ENCODE measurements around the gene HIPK1.

Gene HIPK1

GRCh38 chr1:113913887-113914664 is 15.0 kb upstream of the HIPK1 start:
- DNase-seq (ENCODE audit: low read depth in 2 of 2): no peak

GRCh38 chr1:113916974-113917373 is 12.2 kb upstream of the HIPK1 start:
- no peak for DNase-seq (ENCODE audit: low read depth in 2 of 2)

- no peak for DNase-seq (ENCODE audit: low read depth in 2 of 2)
Measured at GRCh38 chr1:113917400-113918082, 11.6 kb upstream of the HIPK1 start.

GRCh38 chr1:113918243-113918642 is 10.9 kb upstream of the HIPK1 start:
- no peak for DNase-seq (ENCODE audit: low read depth in 2 of 2)

GRCh38 chr1:113922957-113923356 is 6.2 kb upstream of the HIPK1 start:
- DNase-seq (ENCODE audit: low read depth in 2 of 2): no peak

- no peak for DNase-seq (ENCODE audit: low read depth in 2 of 2)
Measured at GRCh38 chr1:113924473-113924872, 4.7 kb upstream of the HIPK1 start.

- DNase-seq (ENCODE audit: low read depth in 2 of 2): no peak
Measured at GRCh38 chr1:113928187-113928930, 765 bp upstream of the HIPK1 start.

- DNase-seq (ENCODE audit: low read depth in 2 of 2): peak in 1 of 2 donors; percentile 25
Measured at GRCh38 chr1:113929750-113930498, 800 bp downstream of the HIPK1 start.

- no peak for DNase-seq (ENCODE audit: low read depth in 2 of 2)
Measured at GRCh38 chr1:113930499-113931161, 1.5 kb downstream of the HIPK1 start.

GRCh38 chr1:113931451-113931851 is 2.3 kb downstream of the HIPK1 start:
- no peak for DNase-seq (ENCODE audit: low read depth in 2 of 2)

GRCh38 chr1:113934006-113934405 is 4.9 kb downstream of the HIPK1 start:
- DNase-seq (ENCODE audit: low read depth in 2 of 2): no peak

GRCh38 chr1:113934511-113935055 is 5.5 kb downstream of the HIPK1 start:
- DNase-seq (ENCODE audit: low read depth in 2 of 2): no peak

GRCh38 chr1:113935176-113935575 is 6.1 kb downstream of the HIPK1 start:
- DNase-seq (ENCODE audit: low read depth in 2 of 2): no peak

GRCh38 chr1:113935970-113936369 is 6.8 kb downstream of the HIPK1 start:
- no peak for DNase-seq (ENCODE audit: low read depth in 2 of 2)

- no peak for DNase-seq (ENCODE audit: low read depth in 2 of 2)
Measured at GRCh38 chr1:113937146-113937545, 8.0 kb downstream of the HIPK1 start.

- DNase-seq (ENCODE audit: low read depth in 2 of 2): no peak
Measured at GRCh38 chr1:113938192-113938591, 9.1 kb downstream of the HIPK1 start.

GRCh38 chr1:113940365-113941244 is 11.5 kb downstream of the HIPK1 start:
- no peak for DNase-seq (ENCODE audit: low read depth in 2 of 2)

- DNase-seq (ENCODE audit: low read depth in 2 of 2): no peak
Measured at GRCh38 chr1:113941245-113941559, 12.1 kb downstream of the HIPK1 start.

- DNase-seq (ENCODE audit: low read depth in 2 of 2): no peak
Measured at GRCh38 chr1:113942527-113942926, 13.4 kb downstream of the HIPK1 start.
